VCaP (cell line): ENCODE data around the gene CFTR.
A peak's percentile ranks its signal among the peaks of the same experiment; 100 is the strongest.

Source experiments
- H3K27ac ChIP-seq: fragments of 450-650 bp; 2 replicates; pipeline ENCODE4 v1.5.1; 2017
- TF ChIP-seq, protein P1 (sequence below): fragments of 450-650 bp; conservative IDR thresholded peaks from 2 replicates; pipeline ENCODE4 v1.5.1; 2017; ENCODE audit warnings: mild to moderate bottlenecking, moderate library complexity

The CFTR gene

DNA sequence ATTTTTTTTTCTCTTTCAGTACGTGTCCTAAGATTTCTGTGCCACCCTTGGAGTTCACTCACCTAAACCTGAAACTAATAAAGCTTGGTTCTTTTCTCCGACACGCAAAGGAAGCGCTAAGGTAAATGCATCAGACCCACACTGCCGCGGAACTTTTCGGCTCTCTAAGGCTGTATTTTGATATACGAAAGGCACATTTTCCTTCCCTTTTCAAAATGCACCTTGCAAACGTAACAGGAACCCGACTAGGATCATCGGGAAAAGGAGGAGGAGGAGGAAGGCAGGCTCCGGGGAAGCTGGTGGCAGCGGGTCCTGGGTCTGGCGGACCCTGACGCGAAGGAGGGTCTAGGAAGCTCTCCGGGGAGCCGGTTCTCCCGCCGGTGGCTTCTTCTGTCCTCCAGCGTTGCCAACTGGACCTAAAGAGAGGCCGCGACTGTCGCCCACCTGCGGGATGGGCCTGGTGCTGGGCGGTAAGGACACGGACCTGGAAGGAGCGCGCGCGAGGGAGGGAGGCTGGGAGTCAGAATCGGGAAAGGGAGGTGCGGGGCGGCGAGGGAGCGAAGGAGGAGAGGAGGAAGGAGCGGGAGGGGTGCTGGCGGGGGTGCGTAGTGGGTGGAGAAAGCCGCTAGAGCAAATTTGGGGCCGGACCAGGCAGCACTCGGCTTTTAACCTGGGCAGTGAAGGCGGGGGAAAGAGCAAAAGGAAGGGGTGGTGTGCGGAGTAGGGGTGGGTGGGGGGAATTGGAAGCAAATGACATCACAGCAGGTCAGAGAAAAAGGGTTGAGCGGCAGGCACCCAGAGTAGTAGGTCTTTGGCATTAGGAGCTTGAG is at the start of gene CFTR:
Gene CFTR (plus strand): TSS at position 801 of the 830 bp plus-strand sequence. CDS start 70 bp downstream, outside the sequence.
- H3K27ac ChIP-seq = no peak within 1 kb of the TSS
- TF ChIP-seq, protein P1, sequence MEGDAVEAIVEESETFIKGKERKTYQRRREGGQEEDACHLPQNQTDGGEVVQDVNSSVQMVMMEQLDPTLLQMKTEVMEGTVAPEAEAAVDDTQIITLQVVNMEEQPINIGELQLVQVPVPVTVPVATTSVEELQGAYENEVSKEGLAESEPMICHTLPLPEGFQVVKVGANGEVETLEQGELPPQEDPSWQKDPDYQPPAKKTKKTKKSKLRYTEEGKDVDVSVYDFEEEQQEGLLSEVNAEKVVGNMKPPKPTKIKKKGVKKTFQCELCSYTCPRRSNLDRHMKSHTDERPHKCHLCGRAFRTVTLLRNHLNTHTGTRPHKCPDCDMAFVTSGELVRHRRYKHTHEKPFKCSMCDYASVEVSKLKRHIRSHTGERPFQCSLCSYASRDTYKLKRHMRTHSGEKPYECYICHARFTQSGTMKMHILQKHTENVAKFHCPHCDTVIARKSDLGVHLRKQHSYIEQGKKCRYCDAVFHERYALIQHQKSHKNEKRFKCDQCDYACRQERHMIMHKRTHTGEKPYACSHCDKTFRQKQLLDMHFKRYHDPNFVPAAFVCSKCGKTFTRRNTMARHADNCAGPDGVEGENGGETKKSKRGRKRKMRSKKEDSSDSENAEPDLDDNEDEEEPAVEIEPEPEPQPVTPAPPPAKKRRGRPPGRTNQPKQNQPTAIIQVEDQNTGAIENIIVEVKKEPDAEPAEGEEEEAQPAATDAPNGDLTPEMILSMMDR = no peak

DNA sequence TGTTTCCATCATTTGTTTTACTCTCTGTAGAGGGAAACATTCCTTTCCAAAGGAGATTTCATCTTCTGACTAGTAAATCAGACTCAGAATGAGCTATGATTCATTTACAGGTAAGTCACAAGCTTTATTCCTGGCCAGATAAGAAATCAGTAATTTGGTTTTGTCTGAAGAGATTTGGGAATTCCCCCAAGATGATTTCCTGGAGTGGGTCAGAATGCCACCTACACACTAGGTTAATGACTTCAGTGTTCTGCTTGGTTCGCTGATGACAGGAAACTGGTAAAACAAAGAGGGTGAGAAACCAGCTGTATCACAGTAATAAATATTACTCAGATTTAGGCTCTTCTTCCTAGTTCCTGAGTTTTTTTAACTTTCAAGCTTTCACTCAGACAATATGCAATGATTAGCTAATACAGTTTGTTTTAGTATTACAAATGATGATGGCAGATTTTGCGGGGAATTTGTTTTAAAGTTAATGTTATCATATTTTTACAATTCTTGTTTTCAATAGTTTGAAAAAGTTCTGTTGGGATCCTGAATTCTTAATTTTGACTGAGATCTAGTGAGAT is 44.3 kb upstream of the CFTR start:
- peak overlapping the region; percentile 23 for H3K27ac ChIP-seq
- TF ChIP-seq, protein P1 = no peak

DNA sequence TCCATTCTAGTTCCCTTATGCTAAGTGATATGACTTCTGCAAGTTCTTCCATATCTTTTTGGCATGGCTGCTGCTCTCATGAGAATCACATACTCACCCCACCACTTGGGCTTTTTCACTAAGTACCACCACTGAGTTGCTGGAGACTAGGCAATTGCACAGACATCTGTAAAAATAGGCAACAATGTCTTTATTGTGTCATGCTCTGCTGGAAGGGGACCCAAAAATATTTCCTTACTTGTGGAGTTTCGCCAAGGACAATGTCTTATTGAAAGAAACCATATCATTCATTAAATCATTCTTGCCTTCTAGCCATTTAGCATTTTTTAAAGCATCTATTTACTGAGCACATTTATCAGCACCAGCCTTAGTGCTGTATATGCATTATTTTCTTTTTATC is 35.2 kb upstream of the CFTR start:
- TF ChIP-seq, protein P1 = no peak
- H3K27ac ChIP-seq = no peak overlapping the region

DNA sequence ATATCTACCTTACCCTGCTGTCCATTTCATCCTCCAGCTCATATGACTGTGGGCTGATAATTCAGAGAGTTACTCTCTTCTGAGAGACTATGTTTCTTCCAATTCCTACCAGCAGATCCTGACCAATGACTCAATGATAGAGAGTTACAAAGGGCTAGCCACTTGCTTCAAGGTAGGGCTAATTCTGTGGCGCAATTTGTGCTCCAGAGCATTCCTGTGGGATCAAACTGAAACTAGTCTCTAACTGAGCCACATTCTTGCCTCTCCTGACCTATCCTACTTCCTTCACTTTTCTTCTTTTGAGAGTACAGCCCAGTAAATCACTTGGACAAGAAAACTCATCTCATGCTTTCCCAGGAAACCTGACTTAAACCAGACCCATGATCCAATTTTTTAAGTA is 34.6 kb upstream of the CFTR start:
- H3K27ac ChIP-seq = no peak overlapping the region
- TF ChIP-seq, protein P1 = no peak

DNA sequence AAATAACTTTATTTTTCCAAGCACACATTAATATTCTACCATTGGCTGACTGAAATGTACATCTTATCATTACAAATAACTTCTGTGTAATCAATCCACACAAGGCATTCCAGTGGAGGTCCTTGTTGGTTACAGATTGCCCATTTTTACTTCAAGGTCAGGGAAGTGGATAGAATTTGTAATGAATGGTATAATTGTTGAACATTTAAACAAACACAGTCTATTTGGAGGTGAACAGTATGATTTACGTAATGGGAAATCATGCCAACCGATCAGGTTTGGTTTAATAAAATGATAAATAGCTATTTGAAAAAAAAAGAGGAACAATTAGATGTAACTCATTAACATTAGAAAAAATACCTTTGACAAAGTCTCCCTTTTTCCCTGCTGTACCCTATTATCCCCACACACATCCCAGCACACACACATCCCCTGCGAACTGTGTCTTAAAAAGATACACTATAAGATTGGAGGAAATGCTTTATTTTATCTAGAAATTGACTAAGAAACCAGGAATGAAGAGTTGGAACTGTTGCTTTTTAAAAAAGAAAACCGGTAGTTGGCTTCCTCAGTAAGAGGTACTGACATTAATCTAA is 33.5 kb upstream of the CFTR start:
- H3K27ac ChIP-seq = no peak overlapping the region
- TF ChIP-seq, protein P1 = no peak

DNA sequence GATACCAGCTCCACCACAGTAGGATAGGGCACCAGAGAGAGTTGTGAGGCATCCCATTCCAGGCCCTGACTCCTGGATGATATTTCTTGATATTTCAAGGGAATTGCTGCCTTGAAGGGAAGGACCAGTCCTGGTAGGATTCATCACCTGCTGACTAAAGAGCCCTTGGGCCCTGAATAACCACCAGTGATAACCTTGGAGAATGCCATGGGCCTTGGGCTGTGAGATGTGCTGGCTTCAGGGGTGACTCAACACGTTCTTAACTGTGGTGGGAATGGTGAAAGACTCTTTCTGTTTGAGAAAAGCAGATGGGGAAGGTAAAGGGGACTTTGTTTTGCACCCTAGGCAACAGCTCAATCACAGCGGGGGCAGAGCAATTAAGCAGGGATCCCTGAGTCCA is 31.2 kb upstream of the CFTR start:
- H3K27ac ChIP-seq = no peak overlapping the region
- TF ChIP-seq, protein P1 = no peak

DNA sequence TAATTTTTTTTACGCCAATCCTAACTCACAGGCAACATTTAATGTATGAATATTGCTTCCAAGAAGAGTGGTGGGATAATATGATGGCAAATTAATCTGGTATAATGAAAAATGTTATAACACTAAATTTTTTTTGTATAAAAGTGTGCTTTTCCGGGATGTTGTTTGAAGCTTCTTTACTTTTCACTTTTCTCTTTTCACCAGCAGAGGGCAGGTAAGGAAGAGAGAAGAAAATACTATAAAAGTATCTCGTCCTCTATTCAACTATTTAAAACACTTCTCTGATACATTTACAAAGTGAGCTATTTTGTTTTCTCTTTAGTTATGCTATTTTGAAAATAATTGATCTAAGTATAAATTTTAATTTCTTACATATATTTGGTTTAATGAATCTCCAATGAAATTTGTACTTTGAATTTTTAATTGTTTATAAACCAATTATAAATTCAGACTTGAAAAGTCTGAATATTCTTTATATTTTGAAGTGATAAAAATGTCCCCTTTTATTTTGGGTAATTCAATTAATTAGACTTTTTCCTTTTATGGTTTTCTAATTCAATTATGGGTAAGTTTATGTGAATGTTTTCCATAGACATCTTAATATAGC is 20.7 kb upstream of the CFTR start:
- TF ChIP-seq, protein P1 = peak; percentile 84
- H3K27ac ChIP-seq = peak overlapping the region; percentile 3; the same call in 1 of the 2 replicates
